Thyroid gland (tissue), 4 donors: ENCODE measurements around the gene ZNF462. TPM values are rescaled to one million over a fixed set of nuclear protein-coding genes. Genes with fewer than 3 reads are reported as not detected.

ENCODE experiments used
- DNase-seq, 2 donors: peaks; one replicate each; pipeline ENCODE4 v3.0.0-alpha.2; 2019
- H3K27ac ChIP-seq, 3 donors: fragments of 200-600 bp; sonication (generic); 1 replicate in 2 of 3; 2 replicates in 1 of 3; pipeline ENCODE4 v1.5.1; 2016 to 2019; ENCODE audit warnings: mild to moderate bottlenecking in 1 of 3, moderate library complexity in 1 of 3
- H3K27me3 ChIP-seq: fragments of 200-600 bp; sonication (generic); one replicate; pipeline ENCODE4 v1.5.1; 2019
- H3K36me3 ChIP-seq, 2 donors: fragments of 200-600 bp; sonication (generic); one replicate each; pipeline ENCODE4 v1.5.1; 2016 to 2019
- H3K4me1 ChIP-seq, 2 donors: fragments of 200-600 bp; sonication (generic); one replicate each; pipeline ENCODE4 v1.5.1; 2017 to 2019
- H3K4me3 ChIP-seq, 3 donors: fragments of 200-600 bp; sonication (generic); replicated peaks in 1 of 3; 1 replicate in 2 of 3; 2 replicates in 1 of 3; pipeline ENCODE4 v1.5.1; 2016; ENCODE audit warnings: mild to moderate bottlenecking in 1 of 3
- H3K9me3 ChIP-seq: fragments of 200-600 bp; sonication (generic); one replicate; pipeline ENCODE4 v1.5.1; 2017
- POLR2A ChIP-seq, 2 donors: fragments of 450-650 bp; IDR thresholded peaks; one replicate each; pipeline ENCODE4 v1.6.1; 2017; ENCODE audit warnings: antibody characterized with exemption in 2 of 2, mild to moderate bottlenecking in 2 of 2, moderate library complexity in 1 of 2
- WGBS, 2 donors: methylation state at CpG; one replicate each; pipeline ENCODE4 v1.1.5; 2017; 5-methylcytosine and 5-hydroxymethylcytosine counted together
- intact Hi-C: fragments of 100-400 bp; cut with DNase I; formaldehyde crosslinking; loops from one replicate; pipeline ENCODE4 v1.15.1; 2023
- total RNA-seq, 4 donors: library from RNA; depleted of rRNA; stranded (reverse); fragments of >200 nt; gene quantifications; one replicate each; pipeline ENCODE4 v1.2.3, GENCODE V29; 2016
- TF ChIP-seq, protein P1 (sequence below), 6 experiments: fragments of 200-600 bp in 3 of 6; fragments of 450-650 bp in 3 of 6; sonication (generic) in 3 of 6; IDR thresholded peaks; one replicate each; pipeline ENCODE4 v1.5.1; 2016 to 2019; ENCODE audit warnings: antibody characterized with exemption in 6 of 6, mild to moderate bottlenecking in 2 of 6, inconsistent platforms in 1 of 6, moderate library complexity in 1 of 6

Gene ZNF462
- total RNA-seq, result 10 to 100 TPM; 33.3 to 60.4 (median 46.3) TPM

- peak within 1 kb of the TSS; percentile 91 to 92 (median 92) for H3K27ac ChIP-seq
- H3K9me3 ChIP-seq, result no peaks in the 10 kb centered on the region
- H3K36me3 ChIP-seq, result no peaks in the 10 kb centered on the region
- 0 to 1% methylated on average over 33 of the region's 33 CpGs for WGBS, 2 donors
- no peaks in the 10 kb centered on the region for H3K27me3 ChIP-seq
- TF ChIP-seq, protein P1, sequence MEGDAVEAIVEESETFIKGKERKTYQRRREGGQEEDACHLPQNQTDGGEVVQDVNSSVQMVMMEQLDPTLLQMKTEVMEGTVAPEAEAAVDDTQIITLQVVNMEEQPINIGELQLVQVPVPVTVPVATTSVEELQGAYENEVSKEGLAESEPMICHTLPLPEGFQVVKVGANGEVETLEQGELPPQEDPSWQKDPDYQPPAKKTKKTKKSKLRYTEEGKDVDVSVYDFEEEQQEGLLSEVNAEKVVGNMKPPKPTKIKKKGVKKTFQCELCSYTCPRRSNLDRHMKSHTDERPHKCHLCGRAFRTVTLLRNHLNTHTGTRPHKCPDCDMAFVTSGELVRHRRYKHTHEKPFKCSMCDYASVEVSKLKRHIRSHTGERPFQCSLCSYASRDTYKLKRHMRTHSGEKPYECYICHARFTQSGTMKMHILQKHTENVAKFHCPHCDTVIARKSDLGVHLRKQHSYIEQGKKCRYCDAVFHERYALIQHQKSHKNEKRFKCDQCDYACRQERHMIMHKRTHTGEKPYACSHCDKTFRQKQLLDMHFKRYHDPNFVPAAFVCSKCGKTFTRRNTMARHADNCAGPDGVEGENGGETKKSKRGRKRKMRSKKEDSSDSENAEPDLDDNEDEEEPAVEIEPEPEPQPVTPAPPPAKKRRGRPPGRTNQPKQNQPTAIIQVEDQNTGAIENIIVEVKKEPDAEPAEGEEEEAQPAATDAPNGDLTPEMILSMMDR (IDR thresholded peaks at IDR 0.05), result peak in 5 of 6 experiments; percentile 91 to 100 (median 94)
- peak in 1 of 2 donors; percentile 42 for TF ChIP-seq POLR2A (IDR thresholded peaks at IDR 0.05)
- peak within 1 kb of the TSS; percentile 64 to 92 (median 87) for H3K4me3 ChIP-seq
- intact Hi-C loops, result no loop called here
- peaks cover 18 to 30% of the 10 kb centered on the region in 2 donors for H3K4me1 ChIP-seq
- peak; percentile 55 to 69 for DNase-seq
These were observed at the start of gene ZNF462 for GRCh38 chr9:106862821-106863720. Gene ZNF462 (plus strand): TSS chr9:106863166. CDS start chr9:106923384, 60,218 bp downstream.

DNA sequence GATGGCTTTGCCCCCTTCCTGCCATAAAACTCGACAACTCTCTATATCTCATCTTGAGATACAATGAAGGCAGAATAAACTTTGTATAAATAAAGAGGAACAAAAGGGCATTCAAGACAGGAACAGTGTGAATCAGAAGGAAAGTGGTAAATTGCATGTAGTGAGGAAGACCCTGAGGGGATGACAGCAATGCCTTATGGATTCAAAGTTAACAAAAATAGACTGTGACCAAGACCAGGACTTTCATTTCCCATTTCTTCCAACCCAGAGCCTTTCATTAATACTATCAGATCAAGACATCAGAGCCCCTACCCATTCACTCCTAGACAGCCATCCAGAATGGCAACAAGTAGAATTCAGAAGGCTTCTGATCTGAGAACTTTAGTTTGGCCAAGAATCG is 46.4 kb upstream of the ZNF462 start:
- no peaks in the 10 kb centered on the region for H3K4me1 ChIP-seq
- TF ChIP-seq POLR2A (IDR thresholded peaks at IDR 0.05), result no peak
- TF ChIP-seq, protein P1 (IDR thresholded peaks at IDR 0.05), result no peak
- DNase-seq, result no peak
- intact Hi-C loops, result no loop called here
- no peak overlapping the region for H3K27ac ChIP-seq
- WGBS, 2 donors, result 70 to 72% methylated on average over 2 of the region's 2 CpGs
- no peaks in the 10 kb centered on the region for H3K27me3 ChIP-seq
- no peak overlapping the region for H3K4me3 ChIP-seq
- no peaks in the 10 kb centered on the region for H3K36me3 ChIP-seq
- H3K9me3 ChIP-seq, result no peaks in the 10 kb centered on the region

GRCh38 chr9:106818034-106818433 is 44.9 kb upstream of the ZNF462 start:
- TF ChIP-seq, protein P1 (IDR thresholded peaks at IDR 0.05), result no peak
- TF ChIP-seq POLR2A (IDR thresholded peaks at IDR 0.05), result no peak
- H3K4me3 ChIP-seq, result no peak overlapping the region
- 94 to 95% methylated on average over 5 of the region's 5 CpGs for WGBS, 2 donors
- H3K9me3 ChIP-seq, result no peaks in the 10 kb centered on the region
- no peak for DNase-seq
- no peaks in the 10 kb centered on the region for H3K4me1 ChIP-seq
- intact Hi-C loops, result no loop called here
- H3K36me3 ChIP-seq, result no peaks in the 10 kb centered on the region
- H3K27ac ChIP-seq, result no peak overlapping the region
- H3K27me3 ChIP-seq, result no peaks in the 10 kb centered on the region

DNA sequence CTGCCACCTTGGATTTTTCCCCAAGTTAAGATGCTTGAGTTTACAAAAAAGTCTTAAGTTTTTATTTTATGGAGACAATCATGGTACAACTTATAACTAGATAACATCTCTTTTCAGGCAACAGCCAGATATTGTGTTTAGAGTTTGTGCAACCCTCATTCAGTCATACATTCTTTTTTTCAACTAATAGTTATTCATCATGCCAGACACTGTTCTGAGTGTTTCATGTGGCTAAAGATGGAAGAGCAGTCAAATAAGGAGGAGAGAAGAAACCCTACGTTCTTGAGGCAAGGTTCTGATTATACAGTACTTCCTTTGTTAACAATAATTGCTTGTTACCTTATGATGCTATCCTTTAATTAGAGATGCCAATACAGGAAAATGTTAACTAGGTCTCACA is 42.1 kb upstream of the ZNF462 start:
- 54 to 55% methylated on average over 1 of the region's 1 CpG for WGBS, 2 donors
- H3K27ac ChIP-seq, result no peak overlapping the region

More for the DNA sequence above, 42.1 kb upstream of the ZNF462 start:
- Histone ChIP-seq H3K27me3 (no peaks in the 10 kb centered on the region), H3K36me3 (no peaks in the 10 kb centered on the region), H3K4me1 (no peaks in the 10 kb centered on the region), H3K4me3 (no peak overlapping the region), H3K9me3 (no peaks in the 10 kb centered on the region)
- no peak for DNase-seq
- intact Hi-C loops, result no loop called here
- no peak for TF ChIP-seq POLR2A (IDR thresholded peaks at IDR 0.05)
- TF ChIP-seq, protein P1 (IDR thresholded peaks at IDR 0.05), result no peak
